Measurements from ENCODE around the gene KTN1. TPM values are rescaled to one million over a fixed set of nuclear protein-coding genes. Genes with fewer than 3 reads are reported as not detected.

KTN1 gene
- total RNA-seq, 1 donor from 2014 or later = 80.7 TPM

- ATAC-seq = no peak
These were observed 34.3 kb downstream of the KTN1 start for GRCh38 chr14:55614304-55614703.

DNA sequence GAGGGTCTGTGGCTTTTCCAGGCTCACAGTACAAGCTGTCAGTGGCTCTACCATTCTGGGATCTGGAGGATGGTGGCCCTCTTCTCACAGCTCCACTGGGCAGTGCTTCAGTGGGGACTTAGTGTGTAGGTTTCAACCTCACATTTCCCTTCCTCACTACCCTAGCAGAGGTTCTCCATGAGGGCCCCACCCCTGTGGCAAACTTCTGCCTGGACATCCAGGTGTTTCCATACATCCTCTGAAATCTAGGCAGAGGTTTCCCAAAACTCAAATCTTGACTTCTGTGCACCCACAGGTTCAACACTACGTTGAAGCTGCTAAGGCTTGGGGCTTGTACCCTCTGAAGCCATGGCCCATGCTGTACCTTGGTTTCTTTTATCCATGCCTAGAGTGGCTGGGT, 40.3 kb downstream of the KTN1 start:
- no peak for ATAC-seq

- ATAC-seq = no peak
These were observed 41.0 kb downstream of the KTN1 start for GRCh38 chr14:55620981-55621380.

GRCh38 chr14:55621391-55621790, 41.4 kb downstream of the KTN1 start:
- ATAC-seq = no peak

DNA sequence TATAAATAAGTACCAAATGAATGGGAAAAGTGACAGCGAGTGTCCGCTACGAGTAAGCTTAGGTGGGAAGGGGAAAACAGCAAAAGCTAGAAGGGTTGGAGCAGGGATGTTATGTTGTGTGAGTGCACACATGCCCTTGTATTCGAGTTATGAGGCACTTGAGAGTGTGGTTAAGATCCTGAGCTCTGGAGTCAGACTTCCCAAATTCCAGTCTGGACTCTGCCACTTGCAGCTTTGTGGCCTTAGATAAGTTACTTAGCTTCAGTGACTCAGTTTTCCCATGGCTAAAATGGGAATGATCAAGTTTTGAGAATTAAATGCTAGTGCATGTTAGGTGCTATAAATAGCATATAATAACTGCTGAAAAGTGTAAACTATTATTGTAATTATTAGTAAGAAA, 44.9 kb downstream of the KTN1 start:
- ATAC-seq = no peak

DNA sequence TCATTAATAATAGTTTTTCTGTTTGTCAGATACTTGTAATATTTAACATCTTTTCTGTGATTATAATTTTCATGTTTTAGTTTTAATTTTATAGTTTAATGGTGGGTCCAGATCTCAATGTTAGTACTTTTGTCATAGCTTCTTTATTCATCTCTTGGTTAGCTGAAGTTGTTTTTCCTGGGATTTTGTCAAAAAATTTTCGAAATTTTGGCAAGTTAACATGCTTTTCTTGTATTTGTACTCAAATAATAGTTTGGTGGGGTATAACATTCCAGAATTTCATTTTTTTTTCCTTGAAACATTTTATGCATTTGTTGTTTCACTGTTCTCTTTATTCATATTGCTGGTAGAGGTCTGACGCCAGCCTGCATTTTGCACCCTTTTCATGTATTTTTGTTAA, 45.5 kb downstream of the KTN1 start:
- no peak for ATAC-seq

GRCh38 chr14:55626131-55626530, 46.1 kb downstream of the KTN1 start:
- no peak for ATAC-seq

DNA sequence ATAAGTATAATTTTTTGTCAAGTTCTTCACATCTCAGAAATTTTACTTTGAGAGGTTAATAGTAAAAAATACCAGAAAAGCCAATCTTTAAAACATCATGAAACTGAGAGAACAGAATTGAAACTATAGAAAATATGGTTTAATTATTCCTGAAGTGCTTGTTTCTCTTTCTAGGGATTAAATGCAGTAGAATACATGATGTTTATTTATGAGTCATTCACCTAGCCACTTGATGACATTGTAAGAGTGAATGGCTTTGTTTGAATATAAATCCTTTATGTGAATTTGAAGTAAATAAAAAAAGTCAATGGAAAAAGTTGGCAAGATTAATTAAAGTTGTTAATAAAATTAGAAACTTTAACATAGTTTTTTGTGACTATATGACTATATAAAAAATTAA, 48.4 kb downstream of the KTN1 start:
- no peak for ATAC-seq

GRCh38 chr14:55638665-55639064, 58.7 kb downstream of the KTN1 start:
- no peak for ATAC-seq

DNA sequence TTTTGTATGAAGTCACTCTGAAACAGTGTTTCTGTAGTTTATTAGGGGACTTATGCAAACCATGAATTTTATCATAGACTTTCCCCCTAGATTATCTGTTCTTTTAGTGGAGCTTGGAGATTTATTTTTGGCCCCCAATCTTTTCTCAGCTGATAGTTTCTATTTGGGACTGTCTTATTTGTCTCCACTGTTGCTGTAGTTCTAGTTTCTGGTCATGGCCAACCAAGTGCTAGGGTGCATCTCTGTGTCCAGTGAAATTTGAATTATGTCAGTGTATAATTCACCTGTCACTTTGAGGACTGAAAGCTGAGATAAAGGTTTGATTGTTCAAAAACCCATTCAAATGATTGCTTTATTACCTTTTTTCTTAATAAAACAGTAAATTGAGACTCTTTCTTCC, 61.3 kb downstream of the KTN1 start:
- no peak for ATAC-seq

GRCh38 chr14:55641954-55642353, 61.9 kb downstream of the KTN1 start:
- ATAC-seq = no peak

DNA sequence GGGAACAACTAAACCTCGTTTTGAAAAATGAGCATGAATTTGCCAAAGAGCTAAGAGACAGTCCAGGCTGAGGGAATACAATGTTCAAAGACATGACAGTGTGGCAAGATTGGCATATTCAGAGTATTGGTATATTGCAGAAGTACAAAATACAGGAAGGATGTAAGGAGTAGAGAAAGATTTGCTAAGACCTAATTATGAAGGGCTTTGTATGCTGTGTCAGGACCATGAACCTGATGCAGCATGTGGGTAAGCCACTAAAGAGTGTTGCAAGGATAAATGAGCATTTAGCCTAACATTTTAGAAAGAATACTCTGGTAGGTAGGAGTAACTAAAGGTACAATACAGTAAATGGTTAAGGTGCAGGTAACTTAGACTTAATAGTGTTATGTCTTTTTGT, 65.1 kb downstream of the KTN1 start:
- ATAC-seq = no peak

GRCh38 chr14:55645845-55646832, 66.1 kb downstream of the KTN1 start:
- ATAC-seq = no peak

DNA sequence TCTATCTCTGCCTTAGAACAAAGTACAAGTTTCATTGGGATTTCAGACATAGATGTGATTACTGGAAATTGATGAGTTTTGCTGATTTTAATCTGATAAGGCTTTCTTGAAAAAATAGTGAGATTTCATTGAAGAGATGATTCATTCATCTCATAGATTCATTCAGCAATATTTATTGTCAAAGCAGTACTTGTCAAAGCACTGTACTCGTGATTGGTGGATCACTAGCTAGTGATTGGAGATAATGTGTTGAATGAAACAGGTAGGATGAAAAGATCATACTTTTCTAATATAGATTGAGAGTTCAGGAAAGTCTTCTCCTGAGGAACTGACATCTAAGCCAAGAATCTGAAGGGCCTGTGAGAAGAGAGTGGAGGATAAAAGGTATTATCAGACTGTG, 71.0 kb downstream of the KTN1 start:
- ATAC-seq = no peak

- no peak for ATAC-seq
These were observed 74.2 kb downstream of the KTN1 start for GRCh38 chr14:55654243-55654642.

- no peak for ATAC-seq
These were observed 81.0 kb downstream of the KTN1 start for GRCh38 chr14:55661029-55661428.

- no peak for ATAC-seq
These were observed 82.7 kb downstream of the KTN1 start for GRCh38 chr14:55662752-55663151.

DNA sequence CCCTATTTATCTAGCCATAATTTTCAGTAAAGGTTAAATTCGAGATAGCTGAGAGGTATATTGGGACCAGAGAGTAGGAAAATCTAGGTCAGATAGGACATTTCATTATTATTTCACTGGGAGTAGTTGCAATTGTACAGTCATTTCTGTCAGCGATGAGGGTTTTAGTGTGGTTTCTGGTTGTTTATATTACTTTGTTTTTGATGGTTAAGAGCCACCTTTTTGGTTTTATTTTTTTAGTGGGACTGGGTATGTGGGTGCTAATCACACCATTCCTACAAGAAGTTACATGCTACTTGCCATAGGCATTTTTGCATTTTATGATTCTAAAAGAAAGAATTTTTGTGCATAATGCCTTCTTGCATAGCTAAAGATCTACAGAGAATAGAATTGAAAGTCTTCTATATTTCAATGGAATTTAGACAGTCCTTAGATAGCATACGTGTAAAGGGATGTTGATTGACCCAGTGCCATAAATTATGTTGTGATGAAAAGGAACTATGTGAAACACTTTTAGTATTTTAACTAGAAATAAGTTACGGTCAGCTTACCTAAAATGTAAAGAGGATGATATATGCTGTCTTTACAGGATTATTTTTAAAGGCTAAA, 85.2 kb downstream of the KTN1 start:
- ATAC-seq = no peak

GRCh38 chr14:55667801-55668200, 87.8 kb downstream of the KTN1 start:
- ATAC-seq = no peak

DNA sequence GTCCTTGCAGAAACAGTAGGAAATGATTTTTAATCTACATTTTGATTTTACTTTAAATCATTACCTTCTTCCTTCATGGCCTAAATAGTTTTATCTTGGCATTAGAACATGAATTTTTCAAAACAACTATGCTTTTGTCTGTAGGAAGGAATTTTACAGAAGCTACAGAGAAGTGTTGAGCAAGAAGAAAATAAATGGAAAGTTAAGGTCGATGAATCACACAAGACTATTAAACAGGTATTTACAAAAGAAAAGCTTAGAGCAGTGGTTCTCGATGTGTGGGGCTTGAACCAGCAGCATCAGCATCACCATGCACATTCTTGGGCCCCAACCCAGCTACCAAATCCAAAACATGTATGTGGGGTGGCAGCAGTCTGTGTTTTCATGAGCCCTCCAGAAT, 91.6 kb downstream of the KTN1 start:
- ATAC-seq = no peak

GRCh38 chr14:55673048-55673447, 93.0 kb downstream of the KTN1 start:
- no peak for ATAC-seq

- no peak for ATAC-seq
These were observed 101.1 kb downstream of the KTN1 start for GRCh38 chr14:55681096-55681495.

GRCh38 chr14:55684956-55685584, 105.1 kb downstream of the KTN1 start:
- no peak for ATAC-seq

DNA sequence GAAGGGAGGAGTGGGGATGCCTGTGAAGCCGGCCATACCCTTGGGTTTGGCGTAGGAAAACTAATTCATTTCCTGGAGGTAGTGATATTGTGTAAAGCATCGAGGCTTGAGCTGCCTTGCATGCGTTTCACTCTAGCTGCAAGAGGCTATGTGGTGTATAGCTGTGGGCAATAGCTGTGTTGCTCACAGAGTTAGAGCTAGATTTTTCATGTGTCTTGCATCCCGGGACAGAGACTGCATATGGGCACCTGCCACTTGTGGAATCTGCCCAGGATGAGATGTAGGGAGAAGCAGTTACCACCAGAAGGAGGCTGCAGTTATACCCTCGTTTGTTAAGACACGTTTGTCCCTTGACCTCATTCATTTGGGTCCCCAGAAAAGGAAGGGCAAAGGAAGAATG, 106.7 kb downstream of the KTN1 start:
- ATAC-seq = no peak

Data from esophagus mucosa (tissue), 1 donor.